Gastroesophageal sphincter (tissue), 4 donors: ENCODE results near the gene RFX4. TPM values are rescaled to one million over a fixed set of nuclear protein-coding genes. Genes with fewer than 3 reads are reported as not detected.
"Not testable (repeated sequence)": the region's sequence is repeated elsewhere in the genome, so short reads cannot be mapped to it uniquely, and the experiment has no call there.

Source experiments
- ATAC-seq: fragments of 150-250 bp; one replicate; pipeline ENCODE4 v1.9.1; 2016; ENCODE audit warnings: mild to moderate bottlenecking, moderate library complexity
- H3K27ac ChIP-seq, 4 donors: fragments of 200-600 bp; sonication (generic) in 3 of 4; 1 replicate in 3 of 4; 2 replicates in 1 of 4; pipeline ENCODE4 v1.5.1; 2016 to 2019
- H3K27me3 ChIP-seq: fragments of 200-600 bp; sonication (generic); one replicate; pipeline ENCODE4 v1.5.1; 2019
- H3K36me3 ChIP-seq, 2 donors: fragments of 200-600 bp; sonication (generic); one replicate each; pipeline ENCODE4 v1.5.1; 2019; ENCODE audit warnings: control low read depth in 1 of 2
- H3K4me1 ChIP-seq, 3 donors: fragments of 200-600 bp; sonication (generic); 1 replicate in 2 of 3; 2 replicates in 1 of 3; pipeline ENCODE4 v1.5.1; 2016 to 2019; ENCODE audit warnings: control low read depth in 2 of 3
- H3K4me3 ChIP-seq, 2 donors: fragments of 200-600 bp; sonication (generic); one replicate each; pipeline ENCODE4 v1.5.1; 2019; ENCODE audit warnings: mild to moderate bottlenecking in 1 of 2, moderate library complexity in 1 of 2
- H3K9me3 ChIP-seq, 3 donors: fragments of 200-600 bp; sonication (generic); one replicate each; pipeline ENCODE4 v1.5.1; 2017 to 2019; ENCODE audit warnings: control low read depth in 2 of 3
- EP300 ChIP-seq: sonication (generic); formaldehyde crosslinking; IDR thresholded peaks from one replicate; pipeline ENCODE4 v1.6.1; 2017; ENCODE audit warnings: antibody characterized with exemption, mild to moderate bottlenecking
- POLR2A ChIP-seq, 2 donors: fragments of 450-650 bp; IDR thresholded peaks; one replicate each; pipeline ENCODE4 v1.6.1; 2017; ENCODE audit warnings: antibody characterized with exemption in 2 of 2, mild to moderate bottlenecking in 2 of 2, moderate library complexity in 1 of 2
- POLR2AphosphoS5 ChIP-seq: sonication (generic); formaldehyde crosslinking; IDR thresholded peaks from one replicate; pipeline ENCODE4 v1.6.1; 2017; ENCODE audit warnings: antibody characterized with exemption
- WGBS, 2 donors: methylation state at CpG; one replicate each; pipeline ENCODE4 v1.1.5; 2018; ENCODE audit warnings: low coverage in 1 of 2; 5-methylcytosine and 5-hydroxymethylcytosine counted together
- total RNA-seq, 4 donors: library from RNA; depleted of rRNA; stranded (reverse); fragments of >200 nt; gene quantifications; one replicate each; pipeline ENCODE4 v1.1.0, GENCODE V29; 2016
- TF ChIP-seq, protein P1 (sequence below), 4 experiments: fragments of 200-600 bp in 2 of 4; fragments of 450-650 bp in 2 of 4; sonication (generic) in 1 of 4; IDR thresholded peaks; one replicate each; pipeline ENCODE4 v1.5.1; 2017 to 2019; ENCODE audit warnings: antibody characterized with exemption in 4 of 4, mild to moderate bottlenecking in 2 of 4, moderate library complexity in 2 of 4

RFX4 gene
- total RNA-seq, 4 donors from 2014 or later, result not detected

DNA sequence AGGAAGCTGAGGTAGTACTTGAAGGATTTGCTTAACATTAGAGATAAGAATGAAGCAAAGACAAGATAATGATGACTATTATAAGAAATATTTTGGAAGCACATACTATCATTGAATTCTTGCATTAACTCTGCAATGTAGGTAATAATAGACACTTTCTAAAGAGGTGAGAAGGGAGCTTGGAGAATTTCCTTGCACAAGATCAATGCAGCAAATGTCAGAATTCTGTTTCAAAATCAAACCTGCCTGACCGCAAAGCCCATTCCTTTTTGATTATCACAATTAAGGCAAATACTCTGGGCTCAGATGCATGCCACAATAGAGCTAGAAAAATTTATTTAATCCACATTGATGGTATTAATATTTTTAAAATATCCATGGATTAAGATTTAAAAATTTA lies 141.3 kb downstream of the RFX4 start:
- 88 to 100% methylated on average over 1 of the region's 1 CpG for WGBS, 2 donors
- Histone ChIP-seq H3K36me3 (no peaks in the 10 kb centered on the region), H3K4me1 (no peaks in the 10 kb centered on the region), H3K27me3 (no peaks in the 10 kb centered on the region), H3K9me3 (no peaks in the 10 kb centered on the region), H3K27ac (no peak overlapping the region), H3K4me3 (no peak overlapping the region)
- TF ChIP-seq POLR2AphosphoS5 (no peak), EP300 (no peak), POLR2A (IDR thresholded peaks at IDR 0.05) (no peak)
- TF ChIP-seq, protein P1, sequence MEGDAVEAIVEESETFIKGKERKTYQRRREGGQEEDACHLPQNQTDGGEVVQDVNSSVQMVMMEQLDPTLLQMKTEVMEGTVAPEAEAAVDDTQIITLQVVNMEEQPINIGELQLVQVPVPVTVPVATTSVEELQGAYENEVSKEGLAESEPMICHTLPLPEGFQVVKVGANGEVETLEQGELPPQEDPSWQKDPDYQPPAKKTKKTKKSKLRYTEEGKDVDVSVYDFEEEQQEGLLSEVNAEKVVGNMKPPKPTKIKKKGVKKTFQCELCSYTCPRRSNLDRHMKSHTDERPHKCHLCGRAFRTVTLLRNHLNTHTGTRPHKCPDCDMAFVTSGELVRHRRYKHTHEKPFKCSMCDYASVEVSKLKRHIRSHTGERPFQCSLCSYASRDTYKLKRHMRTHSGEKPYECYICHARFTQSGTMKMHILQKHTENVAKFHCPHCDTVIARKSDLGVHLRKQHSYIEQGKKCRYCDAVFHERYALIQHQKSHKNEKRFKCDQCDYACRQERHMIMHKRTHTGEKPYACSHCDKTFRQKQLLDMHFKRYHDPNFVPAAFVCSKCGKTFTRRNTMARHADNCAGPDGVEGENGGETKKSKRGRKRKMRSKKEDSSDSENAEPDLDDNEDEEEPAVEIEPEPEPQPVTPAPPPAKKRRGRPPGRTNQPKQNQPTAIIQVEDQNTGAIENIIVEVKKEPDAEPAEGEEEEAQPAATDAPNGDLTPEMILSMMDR (IDR thresholded peaks at IDR 0.05), result no peak
- ATAC-seq, result no peak

GRCh38 chr12:106724934-106725333 lies 142.1 kb downstream of the RFX4 start:
- no peak for TF ChIP-seq EP300
- TF ChIP-seq, protein P1 (IDR thresholded peaks at IDR 0.05), result no peak
- TF ChIP-seq POLR2AphosphoS5, result no peak
- no peak for TF ChIP-seq POLR2A (IDR thresholded peaks at IDR 0.05)

GRCh38 chr12:106726603-106727202 lies 143.9 kb downstream of the RFX4 start:
- not testable (repeated sequence) for H3K27me3 ChIP-seq, ATAC-seq, H3K27ac ChIP-seq, H3K9me3 ChIP-seq, H3K4me3 ChIP-seq, H3K36me3 ChIP-seq, H3K4me1 ChIP-seq
- 80 to 82% methylated on average over 2 to 4 of the region's 5 CpGs for WGBS, 2 donors

More at GRCh38 chr12:106724934-106725333, 142.1 kb downstream of the RFX4 start:
- H3K27me3 ChIP-seq, result no peaks in the 10 kb centered on the region
- H3K27ac ChIP-seq, result no peak overlapping the region
- ATAC-seq, result no peak
- no peak overlapping the region for H3K4me3 ChIP-seq
- no peaks in the 10 kb centered on the region for H3K36me3 ChIP-seq
- H3K9me3 ChIP-seq, result no peaks in the 10 kb centered on the region
- WGBS, 2 donors, result 89 to 100% methylated on average over 4 to 5 of the region's 6 CpGs
- no peaks in the 10 kb centered on the region for H3K4me1 ChIP-seq

- TF ChIP-seq EP300 (no peak), POLR2A (IDR thresholded peaks at IDR 0.05) (no peak)
- no peaks in the 10 kb centered on the region for H3K27me3 ChIP-seq
- H3K4me1 ChIP-seq, result no peaks in the 10 kb centered on the region
- no peak overlapping the region for H3K4me3 ChIP-seq
- H3K9me3 ChIP-seq, result no peaks in the 10 kb centered on the region
- 92 to 100% methylated on average over 1 of the region's 1 CpG for whole genome bisulfite sequencing, 2 donors
- no peak overlapping the region for H3K27ac ChIP-seq
- no peak for ATAC-seq
- H3K36me3 ChIP-seq, result no peaks in the 10 kb centered on the region
Measured at GRCh38 chr12:106729611-106730010, 146.8 kb downstream of the RFX4 start.

DNA sequence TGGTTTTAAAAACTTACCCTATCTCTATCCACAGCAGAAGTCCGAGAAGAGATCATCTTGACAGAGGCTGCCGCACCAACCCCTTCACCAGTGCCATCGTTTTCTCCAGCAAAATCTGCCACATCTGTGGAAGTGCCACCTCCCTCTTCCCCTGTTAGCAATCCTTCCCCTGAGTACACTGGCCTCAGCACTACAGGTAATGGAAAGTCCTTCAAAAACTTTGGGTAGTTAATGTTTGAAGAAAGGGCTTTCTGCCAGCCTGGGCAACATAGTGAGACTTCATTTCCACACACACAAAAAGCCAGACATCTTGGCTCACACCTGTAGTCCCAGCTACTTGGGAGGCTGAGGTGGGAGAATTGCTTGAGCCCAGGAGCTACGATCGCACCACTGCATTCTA lies 150.1 kb downstream of the RFX4 start:
- WGBS, 2 donors, result 95 to 100% methylated on average over 4 of the region's 5 CpGs
- no peak for ATAC-seq
- no peak overlapping the region for H3K27ac ChIP-seq
- no peak overlapping the region for H3K4me3 ChIP-seq
- H3K27me3 ChIP-seq, result no peaks in the 10 kb centered on the region
- H3K36me3 ChIP-seq, result no peaks in the 10 kb centered on the region
- TF ChIP-seq EP300 (no peak), POLR2A (IDR thresholded peaks at IDR 0.05) (no peak), POLR2AphosphoS5 (no peak)
- TF ChIP-seq, protein P1 (IDR thresholded peaks at IDR 0.05), result no peak
- H3K4me1 ChIP-seq, result no peaks in the 10 kb centered on the region
- H3K9me3 ChIP-seq, result no peaks in the 10 kb centered on the region

DNA sequence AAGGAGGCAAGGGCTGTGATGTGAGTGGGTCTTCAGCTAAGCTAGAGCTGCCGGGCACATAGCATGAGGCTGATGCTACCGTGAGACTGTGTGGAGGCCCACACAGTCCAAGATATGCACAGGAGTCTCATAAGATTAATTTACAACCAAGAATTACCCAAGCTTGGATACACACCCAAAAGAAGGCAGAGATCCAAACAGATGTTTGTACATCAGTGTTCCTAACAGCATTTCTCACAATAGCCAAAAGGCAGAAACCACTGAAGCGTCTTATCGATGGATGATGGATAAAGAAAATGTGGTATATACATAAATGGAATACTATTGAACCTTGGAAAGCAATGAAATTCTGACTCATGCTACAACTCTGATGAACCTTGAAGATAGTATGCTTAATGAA lies 150.9 kb downstream of the RFX4 start:
- WGBS, 2 donors, result 76 to 100% methylated on average over 2 to 4 of the region's 4 CpGs
- ATAC-seq, result no peak

More for the DNA sequence above, 150.9 kb downstream of the RFX4 start:
- no peaks in the 10 kb centered on the region for H3K36me3 ChIP-seq
- H3K4me3 ChIP-seq, result no peak overlapping the region
- no peak overlapping the region for H3K27ac ChIP-seq
- H3K27me3 ChIP-seq, result no peaks in the 10 kb centered on the region
- no peaks in the 10 kb centered on the region for H3K4me1 ChIP-seq
- no peaks in the 10 kb centered on the region for H3K9me3 ChIP-seq
- TF ChIP-seq, protein P1 (IDR thresholded peaks at IDR 0.05), result no peak
- TF ChIP-seq EP300, result no peak
- no peak for TF ChIP-seq POLR2A (IDR thresholded peaks at IDR 0.05)
- TF ChIP-seq POLR2AphosphoS5, result no peak
